Immature natural killer cell (primary cell): ENCODE data around the gene MYF5. TPM values are rescaled to one million over a fixed set of nuclear protein-coding genes. Genes with fewer than 3 reads are reported as not detected.

Experiments
- DNase-seq, 3 donors: peaks; one replicate each; pipeline ENCODE4 v3.0.0; 2022; ENCODE audit warnings: mixed read lengths in 1 of 3
- H3K27ac Mint-ChIP-seq, 6 donors: one replicate each; pipeline ENCODE4 v1.8.0; 2020; ENCODE audit warnings: mixed read lengths in 6 of 6, mild to moderate bottlenecking in 5 of 6, inconsistent platforms in 4 of 6, moderate library complexity in 3 of 6
- H3K27me3 Mint-ChIP-seq, 3 donors: one replicate each; pipeline ENCODE4 v1.8.0; 2020 to 2021; ENCODE audit warnings: low read depth in 3 of 3, mild to moderate bottlenecking in 3 of 3, mixed read lengths in 3 of 3, moderate library complexity in 3 of 3, inconsistent platforms in 1 of 3
- H3K36me3 Mint-ChIP-seq, 3 donors: one replicate each; pipeline ENCODE4 v1.8.0; 2020; ENCODE audit warnings: mixed read lengths in 3 of 3, inconsistent platforms in 2 of 3, mild to moderate bottlenecking in 2 of 3
- H3K4me1 Mint-ChIP-seq, 2 donors: one replicate each; pipeline ENCODE4 v1.8.0; 2020; ENCODE audit warnings: inconsistent platforms in 2 of 2, mild to moderate bottlenecking in 2 of 2, mixed read lengths in 2 of 2, moderate library complexity in 1 of 2
- H3K4me3 Mint-ChIP-seq, 5 donors: one replicate each; pipeline ENCODE4 v1.8.0; 2020; ENCODE audit warnings: mild to moderate bottlenecking in 5 of 5, mixed read lengths in 5 of 5, inconsistent platforms in 3 of 5, moderate library complexity in 3 of 5
- H3K9me3 Mint-ChIP-seq, 6 donors: one replicate each; pipeline ENCODE4 v1.8.0; 2020; ENCODE audit warnings: mild to moderate bottlenecking in 6 of 6, mixed read lengths in 6 of 6, inconsistent platforms in 4 of 6, moderate library complexity in 3 of 6
- polyA plus RNA-seq, 3 donors: library from polyadenylated mRNA; unstranded; fragments of 300-500 nt; fragmentation: Illumina TruSeq; gene quantifications; one replicate each; pipeline ENCODE4 v1.2.3, GENCODE V29; 2021

MYF5 gene
- polyA plus RNA-seq, 3 donors from 2014 or later: not detected

DNA sequence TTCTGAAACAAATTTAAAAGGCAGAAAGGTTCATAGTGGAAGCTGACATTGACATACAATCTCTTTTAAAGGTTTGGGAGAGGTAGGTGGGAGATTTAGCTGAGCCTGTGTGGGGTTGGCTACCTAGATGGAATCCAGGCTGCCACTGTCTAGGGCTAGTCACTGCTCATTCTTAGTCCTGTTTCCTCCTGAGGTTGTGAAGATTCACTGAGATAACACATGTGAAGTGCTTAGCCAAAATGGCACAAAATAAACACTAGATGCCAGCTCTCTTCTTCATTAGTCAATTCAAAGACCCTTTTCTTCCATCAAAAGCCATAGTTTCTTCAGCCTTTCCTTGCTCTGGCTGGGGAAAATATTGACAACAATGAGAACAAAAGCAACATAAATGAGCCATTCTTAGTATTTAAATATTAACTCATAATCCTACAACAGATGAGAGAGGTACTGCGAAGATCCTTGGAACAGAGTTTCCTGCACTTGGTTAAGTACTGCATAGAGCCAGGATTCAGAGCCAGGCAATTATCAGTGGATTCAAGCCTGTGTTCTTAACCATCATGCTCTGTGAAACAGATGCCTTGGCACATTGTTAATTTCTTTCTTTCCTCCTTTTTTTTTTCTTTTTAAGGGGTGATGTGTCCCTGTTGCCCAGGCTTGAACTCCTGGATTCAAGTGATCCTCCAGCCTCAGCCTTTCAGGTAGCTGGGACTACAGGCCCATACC lies 5.8 kb upstream of the MYF5 start:
- Mint-ChIP-seq H3K9me3 (peaks cover 1 to 57% (median 19%) of the 10 kb centered on the region in 6 donors), H3K27me3 (peaks cover 4 to 11% (median 6%) of the 10 kb centered on the region in 3 donors), H3K4me1 (no peaks in the 10 kb centered on the region), H3K36me3 (peaks cover 0 to 5% (median 0%) of the 10 kb centered on the region in 3 donors), H3K27ac (no peak overlapping the region), H3K4me3 (no peak overlapping the region)
- no peak for DNase-seq

GRCh38 chr12:80711866-80712265 lies 4.8 kb upstream of the MYF5 start:
- Mint-ChIP-seq H3K4me1 (no peaks in the 10 kb centered on the region), H3K4me3 (no peak overlapping the region), H3K9me3 (peaks cover 3 to 60% (median 16%) of the 10 kb centered on the region in 6 donors), H3K27me3 (peaks cover 7 to 13% (median 11%) of the 10 kb centered on the region in 3 donors), H3K36me3 (peaks cover 0 to 5% (median 0%) of the 10 kb centered on the region in 3 donors), H3K27ac (no peak overlapping the region)
- no peak for DNase-seq

- Mint-ChIP-seq H3K4me1 (no peaks in the 10 kb centered on the region), H3K27ac (no peak overlapping the region), H3K9me3 (peaks cover 3 to 51% (median 14%) of the 10 kb centered on the region in 6 donors), H3K27me3 (peaks cover 5 to 13% (median 11%) of the 10 kb centered on the region in 3 donors), H3K4me3 (no peak overlapping the region), H3K36me3 (peaks cover 0 to 5% (median 0%) of the 10 kb centered on the region in 3 donors)
- no peak for DNase-seq
Measured at GRCh38 chr12:80712866-80713265, 3.8 kb upstream of the MYF5 start.

GRCh38 chr12:80713419-80713818 lies 3.3 kb upstream of the MYF5 start:
- Mint-ChIP-seq H3K9me3 (peaks cover 3 to 51% (median 14%) of the 10 kb centered on the region in 6 donors), H3K4me1 (no peaks in the 10 kb centered on the region), H3K27me3 (peaks cover 5 to 13% (median 11%) of the 10 kb centered on the region in 3 donors), H3K4me3 (no peak overlapping the region), H3K27ac (no peak overlapping the region), H3K36me3 (peaks cover 0 to 5% (median 0%) of the 10 kb centered on the region in 3 donors)
- no peak for DNase-seq

DNA sequence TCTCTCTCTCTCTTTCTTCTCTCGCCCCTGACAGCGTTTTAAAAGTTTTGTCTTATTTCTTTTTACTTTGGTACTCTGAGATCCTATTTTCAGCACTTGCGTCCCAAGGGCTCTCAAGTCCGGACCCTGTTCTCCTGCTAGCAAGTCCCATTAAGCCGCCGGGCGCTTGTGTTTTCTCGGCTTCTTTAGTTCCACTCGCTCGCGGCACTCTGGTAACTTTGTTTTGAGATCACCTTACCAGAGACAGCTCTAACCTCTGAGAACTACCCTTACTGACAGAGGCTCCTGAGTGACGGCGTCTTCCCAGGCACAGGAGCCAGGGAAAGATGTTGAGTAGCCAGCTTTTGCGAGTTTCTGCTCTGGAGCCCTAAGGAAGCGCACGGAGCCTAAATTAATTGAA lies 2.7 kb upstream of the MYF5 start:
- Mint-ChIP-seq H3K27me3 (peaks cover 5 to 13% (median 11%) of the 10 kb centered on the region in 3 donors), H3K4me3 (no peak overlapping the region), H3K9me3 (peaks cover 3 to 48% (median 14%) of the 10 kb centered on the region in 6 donors), H3K36me3 (peaks cover 0 to 5% (median 0%) of the 10 kb centered on the region in 3 donors), H3K4me1 (no peaks in the 10 kb centered on the region), H3K27ac (no peak overlapping the region)
- DNase-seq: no peak

DNA sequence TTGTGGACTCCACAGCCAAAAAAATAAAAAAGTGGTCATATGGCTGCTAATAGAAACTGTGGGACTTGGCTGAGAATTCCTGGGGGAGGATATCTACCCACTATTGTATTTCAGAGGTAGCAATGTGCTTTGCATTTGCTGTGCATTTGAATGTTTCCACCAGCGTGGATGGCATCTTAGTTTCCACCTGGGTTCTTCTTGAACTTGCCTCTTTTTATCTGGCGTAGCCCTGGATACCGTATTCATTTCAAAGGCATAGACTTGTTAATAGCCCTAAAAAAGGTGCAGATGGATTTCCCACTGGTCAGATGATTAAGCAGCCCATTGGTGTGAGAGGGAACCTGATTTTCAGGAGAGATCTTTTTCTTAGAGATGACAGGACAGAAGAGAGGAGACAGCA lies 1.9 kb upstream of the MYF5 start:
- Mint-ChIP-seq H3K27me3 (peaks cover 5 to 13% (median 11%) of the 10 kb centered on the region in 3 donors), H3K4me1 (no peaks in the 10 kb centered on the region), H3K36me3 (peaks cover 0 to 5% (median 0%) of the 10 kb centered on the region in 3 donors), H3K27ac (no peak overlapping the region), H3K4me3 (no peak overlapping the region), H3K9me3 (peaks cover 3 to 42% (median 14%) of the 10 kb centered on the region in 6 donors)
- no peak for DNase-seq

- Mint-ChIP-seq H3K27me3 (peaks cover 5 to 13% (median 9%) of the 10 kb centered on the region in 3 donors), H3K27ac (no peak overlapping the region), H3K9me3 (peaks cover 3 to 39% (median 13%) of the 10 kb centered on the region in 6 donors)
Measured at GRCh38 chr12:80715713-80716249, 931 bp upstream of the MYF5 start.

GRCh38 chr12:80717856-80718255 lies 1.1 kb downstream of the MYF5 start:
- Mint-ChIP-seq H3K36me3 (peaks cover 0 to 5% (median 0%) of the 10 kb centered on the region in 3 donors), H3K27me3 (peaks cover 5 to 13% (median 9%) of the 10 kb centered on the region in 3 donors), H3K27ac (no peak overlapping the region), H3K9me3 (peaks cover 3 to 36% (median 9%) of the 10 kb centered on the region in 6 donors), H3K4me3 (no peak overlapping the region), H3K4me1 (no peaks in the 10 kb centered on the region)
- no peak for DNase-seq

More at GRCh38 chr12:80715713-80716249, 931 bp upstream of the MYF5 start:
- Mint-ChIP-seq H3K4me1 (no peaks in the 10 kb centered on the region), H3K36me3 (peaks cover 0 to 5% (median 0%) of the 10 kb centered on the region in 3 donors), H3K4me3 (no peak overlapping the region)
- DNase-seq: no peak

DNA sequence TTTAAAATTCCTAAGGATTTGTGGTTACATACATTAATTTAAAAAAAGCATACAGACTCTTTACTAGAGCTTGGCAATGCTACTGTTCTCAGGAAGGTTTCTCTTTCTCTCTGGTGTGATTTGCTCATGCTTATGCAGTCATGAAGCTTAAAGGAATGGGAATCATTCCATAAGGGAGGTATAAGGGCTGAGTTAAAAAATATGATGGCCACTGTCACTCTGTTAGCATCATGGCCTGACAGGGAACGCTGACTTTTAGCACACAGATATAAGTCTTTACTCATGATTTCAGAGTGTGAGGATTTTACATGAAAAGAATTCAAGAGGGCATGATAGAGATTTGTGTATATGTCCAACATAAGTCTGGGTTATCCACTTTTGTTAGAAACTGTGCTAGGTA lies 3.8 kb downstream of the MYF5 start:
- no peak for DNase-seq
- H3K27me3 Mint-ChIP-seq: peaks cover 2 to 9% (median 4%) of the 10 kb centered on the region in 3 donors
- H3K9me3 Mint-ChIP-seq: peaks cover 0 to 15% (median 4%) of the 10 kb centered on the region in 6 donors
- no peak overlapping the region for H3K4me3 Mint-ChIP-seq
- H3K4me1 Mint-ChIP-seq: no peaks in the 10 kb centered on the region
- no peaks in the 10 kb centered on the region for H3K36me3 Mint-ChIP-seq
- no peak overlapping the region for H3K27ac Mint-ChIP-seq

- peaks cover 0 to 4% (median under 1%) of the 10 kb centered on the region in 3 donors for H3K27me3 Mint-ChIP-seq
- peaks cover 0 to 10% (median 2%) of the 10 kb centered on the region in 6 donors for H3K9me3 Mint-ChIP-seq
- no peak overlapping the region for H3K27ac Mint-ChIP-seq
- no peak overlapping the region for H3K4me3 Mint-ChIP-seq
- DNase-seq: no peak
- H3K36me3 Mint-ChIP-seq: no peaks in the 10 kb centered on the region
- H3K4me1 Mint-ChIP-seq: no peaks in the 10 kb centered on the region
Measured at GRCh38 chr12:80721326-80721725, 4.6 kb downstream of the MYF5 start.

- H3K4me3 Mint-ChIP-seq: no peak overlapping the region
- no peaks in the 10 kb centered on the region for H3K36me3 Mint-ChIP-seq
- H3K27ac Mint-ChIP-seq: no peak overlapping the region
- DNase-seq: no peak
- peaks cover 0 to 12% (median 5%) of the 10 kb centered on the region in 6 donors for H3K9me3 Mint-ChIP-seq
- H3K4me1 Mint-ChIP-seq: no peaks in the 10 kb centered on the region
- H3K27me3 Mint-ChIP-seq: no peaks in the 10 kb centered on the region
Measured at GRCh38 chr12:80745851-80746505, 29.3 kb downstream of the MYF5 start.

DNA sequence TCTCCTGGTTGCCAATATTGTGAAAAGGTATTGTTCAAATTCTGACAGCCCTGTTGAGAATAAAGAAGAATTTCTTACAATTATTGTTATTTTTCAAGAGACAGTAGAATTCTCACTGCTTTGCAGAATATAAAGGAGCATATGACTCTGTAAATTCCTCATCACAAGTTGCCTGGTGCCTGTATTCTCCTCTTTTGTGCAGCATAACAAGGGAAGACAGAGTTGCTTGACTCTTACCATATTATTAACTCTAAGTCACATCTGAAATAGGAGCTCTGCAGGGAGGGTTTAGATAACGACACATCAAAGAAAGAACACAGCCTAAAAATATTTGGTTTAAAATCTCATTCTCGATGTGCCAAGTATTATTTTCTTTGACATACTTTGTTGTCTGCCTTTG lies 31.1 kb downstream of the MYF5 start:
- Mint-ChIP-seq H3K27ac (no peak overlapping the region), H3K4me3 (no peak overlapping the region), H3K9me3 (peaks cover 0 to 15% (median 4%) of the 10 kb centered on the region in 6 donors), H3K36me3 (no peaks in the 10 kb centered on the region), H3K4me1 (no peaks in the 10 kb centered on the region), H3K27me3 (peaks cover 0 to 2% (median 0%) of the 10 kb centered on the region in 3 donors)
- DNase-seq: no peak

DNA sequence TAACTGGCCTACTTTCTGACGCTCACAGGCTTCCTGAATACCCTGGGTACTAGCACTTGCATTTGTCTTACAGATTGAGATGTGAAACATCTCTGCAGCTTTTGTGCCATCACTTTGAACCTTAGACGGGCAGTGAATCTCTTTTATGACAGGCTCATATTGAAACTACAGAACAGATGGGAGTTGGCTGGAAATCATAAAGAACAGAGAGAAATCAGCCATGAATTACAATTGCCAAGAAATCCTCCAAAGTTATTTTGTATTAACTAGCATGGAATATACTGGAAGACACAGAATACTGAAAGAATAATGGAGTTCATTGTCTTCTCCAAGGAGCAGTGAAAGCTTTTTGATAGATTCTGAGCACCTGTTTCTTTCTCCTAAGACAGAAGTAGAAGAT lies 32.7 kb downstream of the MYF5 start:
- no peak overlapping the region for H3K27ac Mint-ChIP-seq
- no peak for DNase-seq
- no peak overlapping the region for H3K4me3 Mint-ChIP-seq
- H3K27me3 Mint-ChIP-seq: peaks cover 0 to 2% (median 0%) of the 10 kb centered on the region in 3 donors
- H3K9me3 Mint-ChIP-seq: peaks cover 0 to 12% (median 3%) of the 10 kb centered on the region in 6 donors
- H3K36me3 Mint-ChIP-seq: no peaks in the 10 kb centered on the region
- H3K4me1 Mint-ChIP-seq: no peaks in the 10 kb centered on the region

GRCh38 chr12:80752464-80752863 lies 35.8 kb downstream of the MYF5 start:
- Mint-ChIP-seq H3K4me1 (no peaks in the 10 kb centered on the region), H3K9me3 (peaks cover 0 to 17% (median 6%) of the 10 kb centered on the region in 6 donors), H3K4me3 (no peak overlapping the region), H3K27ac (no peak overlapping the region), H3K36me3 (no peaks in the 10 kb centered on the region), H3K27me3 (peaks cover 0 to 6% (median 0%) of the 10 kb centered on the region in 3 donors)
- DNase-seq: no peak
